ENCODE data around the gene STXBP5L.
"Not testable (repeated sequence)": the region's sequence is repeated elsewhere in the genome, so short reads cannot be mapped to it uniquely, and the experiment has no call there.

GRCh38 chr3:121388308-121388707 lies 480.3 kb downstream of the STXBP5L start:
- TF ChIP-seq CHD1 (IDR thresholded peaks at IDR 0.05; ENCODE audit: low read depth, low read length); SMC3 (IDR thresholded peaks at IDR 0.05; ENCODE audit: low read depth, low read length); RAD21 (IDR thresholded peaks at IDR 0.05; ENCODE audit: low read length); POLR2A (IDR thresholded peaks at IDR 0.05; ENCODE audit: low read depth, low read length); RCOR1 (IDR thresholded peaks at IDR 0.05; ENCODE audit: insufficient replicate concordance, low read length): not testable (repeated sequence)
- TF ChIP-seq, protein P1, sequence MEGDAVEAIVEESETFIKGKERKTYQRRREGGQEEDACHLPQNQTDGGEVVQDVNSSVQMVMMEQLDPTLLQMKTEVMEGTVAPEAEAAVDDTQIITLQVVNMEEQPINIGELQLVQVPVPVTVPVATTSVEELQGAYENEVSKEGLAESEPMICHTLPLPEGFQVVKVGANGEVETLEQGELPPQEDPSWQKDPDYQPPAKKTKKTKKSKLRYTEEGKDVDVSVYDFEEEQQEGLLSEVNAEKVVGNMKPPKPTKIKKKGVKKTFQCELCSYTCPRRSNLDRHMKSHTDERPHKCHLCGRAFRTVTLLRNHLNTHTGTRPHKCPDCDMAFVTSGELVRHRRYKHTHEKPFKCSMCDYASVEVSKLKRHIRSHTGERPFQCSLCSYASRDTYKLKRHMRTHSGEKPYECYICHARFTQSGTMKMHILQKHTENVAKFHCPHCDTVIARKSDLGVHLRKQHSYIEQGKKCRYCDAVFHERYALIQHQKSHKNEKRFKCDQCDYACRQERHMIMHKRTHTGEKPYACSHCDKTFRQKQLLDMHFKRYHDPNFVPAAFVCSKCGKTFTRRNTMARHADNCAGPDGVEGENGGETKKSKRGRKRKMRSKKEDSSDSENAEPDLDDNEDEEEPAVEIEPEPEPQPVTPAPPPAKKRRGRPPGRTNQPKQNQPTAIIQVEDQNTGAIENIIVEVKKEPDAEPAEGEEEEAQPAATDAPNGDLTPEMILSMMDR (conservative IDR thresholded peaks at IDR 0.05; ENCODE audit: low read depth, low read length) = not testable (repeated sequence)
- TF ChIP-seq, protein P2, sequence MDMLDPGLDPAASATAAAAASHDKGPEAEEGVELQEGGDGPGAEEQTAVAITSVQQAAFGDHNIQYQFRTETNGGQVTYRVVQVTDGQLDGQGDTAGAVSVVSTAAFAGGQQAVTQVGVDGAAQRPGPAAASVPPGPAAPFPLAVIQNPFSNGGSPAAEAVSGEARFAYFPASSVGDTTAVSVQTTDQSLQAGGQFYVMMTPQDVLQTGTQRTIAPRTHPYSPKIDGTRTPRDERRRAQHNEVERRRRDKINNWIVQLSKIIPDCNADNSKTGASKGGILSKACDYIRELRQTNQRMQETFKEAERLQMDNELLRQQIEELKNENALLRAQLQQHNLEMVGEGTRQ (IDR thresholded peaks at IDR 0.05; ENCODE audit: low read depth, low read length) = not testable (repeated sequence)
